GM19328 (cell line): Measurements from ENCODE around the gene SEC24D.

Experiments used
- ATAC-seq: cut with Tn5 transposase; IDR thresholded peaks from one replicate; pipeline ENCODE4 v1.9.1; 2021; ENCODE audit warnings: mild to moderate bottlenecking, moderate library complexity; ENCODE audit not compliant: unreplicated experiment

SEC24D gene

DNA sequence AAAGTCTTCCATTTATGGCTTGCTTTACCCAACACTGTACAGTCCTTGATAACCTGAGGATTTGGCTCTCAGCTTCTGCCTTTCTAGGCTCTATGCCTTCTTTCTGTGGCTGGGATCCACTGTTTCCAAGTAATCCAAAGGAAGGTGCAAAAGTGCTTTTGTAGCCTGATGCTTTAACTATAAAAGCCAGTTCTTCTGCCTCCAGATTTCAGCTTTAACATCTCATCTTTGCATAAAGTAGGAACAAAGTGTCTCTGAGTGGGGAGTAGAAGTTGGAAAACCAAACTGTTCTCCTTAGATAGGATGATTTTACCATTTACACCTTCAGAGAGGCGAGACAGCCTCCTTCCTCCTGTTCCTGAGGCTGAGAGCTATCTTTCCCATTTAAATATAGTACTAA, 11.1 kb upstream of the SEC24D start:
- ATAC-seq: no peak

DNA sequence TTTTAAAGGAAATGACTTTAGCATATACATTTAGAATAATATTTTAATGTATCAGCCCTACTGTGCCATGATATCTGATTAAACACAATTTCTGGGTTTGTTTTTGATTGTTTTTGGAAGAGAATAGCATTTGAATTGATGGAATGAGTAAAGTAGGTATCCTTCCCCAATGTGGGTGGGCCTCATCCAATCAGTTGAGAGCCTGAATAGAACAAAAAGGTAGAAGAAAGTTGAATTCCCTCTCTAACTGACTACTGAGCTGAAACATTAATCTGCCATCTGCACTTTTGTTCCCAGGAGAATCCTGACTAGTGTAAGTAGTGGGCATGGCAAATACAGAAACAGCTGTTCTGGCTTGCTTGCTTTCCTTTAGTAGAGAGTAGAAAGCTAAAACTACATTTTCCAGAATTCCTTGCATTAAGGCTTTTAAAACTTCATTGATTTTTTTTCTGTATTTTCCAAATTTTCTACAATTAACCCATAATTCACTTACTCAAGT, 9.7 kb upstream of the SEC24D start:
- no peak for ATAC-seq

DNA sequence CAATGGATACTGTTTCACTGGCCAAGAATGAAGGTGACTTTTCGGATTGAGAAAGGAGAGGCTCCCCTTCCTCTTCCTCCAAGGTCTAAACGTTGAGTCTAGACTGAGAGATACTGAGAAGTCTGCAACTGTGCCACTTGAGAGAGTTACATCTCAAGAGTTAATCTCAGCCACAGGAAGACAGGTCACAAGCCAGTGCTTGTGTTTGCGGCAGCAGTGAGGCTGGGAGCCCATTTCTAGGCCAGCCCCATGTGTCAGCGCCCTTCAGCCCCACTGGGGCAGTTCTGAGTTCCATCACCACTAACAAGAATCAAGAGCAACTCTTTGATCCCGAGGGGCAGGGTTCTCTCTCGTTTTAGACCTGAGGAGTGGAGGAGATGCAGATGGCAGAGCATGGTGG, 7.3 kb upstream of the SEC24D start:
- ATAC-seq: no peak

DNA sequence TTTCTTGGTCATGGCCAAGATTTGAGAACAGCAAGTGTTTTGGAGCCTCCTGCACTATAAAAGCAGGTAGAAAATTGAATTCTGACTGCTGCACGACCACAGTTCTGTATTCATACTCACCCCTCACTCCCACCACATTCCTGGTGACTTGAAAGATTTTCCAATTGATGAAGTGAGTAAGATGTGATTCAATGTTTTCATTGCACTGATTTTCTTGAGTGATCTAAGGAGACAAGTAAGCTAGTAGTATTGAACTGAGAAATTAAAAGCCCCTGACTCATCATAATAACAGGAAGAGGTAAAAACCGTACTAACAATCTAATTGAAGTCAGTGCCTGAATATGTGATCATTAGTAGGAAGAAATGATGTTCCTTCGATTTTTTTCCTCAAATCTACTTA, 6.1 kb upstream of the SEC24D start:
- no peak for ATAC-seq

DNA sequence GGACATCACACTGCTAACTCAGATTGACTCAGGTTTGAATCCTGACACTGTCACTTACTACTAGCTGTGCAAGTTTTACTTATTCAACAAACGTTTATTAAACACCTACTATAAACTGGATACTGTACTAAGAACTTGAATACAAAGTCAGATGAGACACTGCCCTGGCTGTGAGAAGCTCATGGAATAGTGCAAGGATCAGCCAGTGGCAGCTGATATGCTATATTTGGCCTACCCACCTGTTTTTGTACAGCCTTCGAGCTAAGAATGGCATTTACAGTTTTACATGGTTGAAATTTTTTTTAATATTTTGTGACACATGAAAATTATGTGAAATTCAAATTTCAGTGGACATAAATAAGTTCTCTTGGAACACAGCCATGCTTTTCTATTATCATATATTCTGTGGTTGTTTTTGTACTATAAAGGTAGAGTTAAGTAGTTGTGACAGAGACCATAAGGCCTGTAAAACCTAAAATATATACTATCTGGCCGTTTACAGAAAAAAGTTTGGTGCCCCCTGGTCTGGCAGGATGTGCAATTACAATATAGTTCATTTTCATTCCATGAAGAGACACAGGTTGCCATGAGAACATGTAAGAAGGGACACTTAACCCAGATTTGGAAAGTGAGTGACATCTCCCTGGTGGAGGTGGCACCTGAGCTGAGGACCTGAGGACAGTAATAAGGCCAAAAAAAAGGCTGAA, 3.4 kb upstream of the SEC24D start:
- ATAC-seq: no peak

DNA sequence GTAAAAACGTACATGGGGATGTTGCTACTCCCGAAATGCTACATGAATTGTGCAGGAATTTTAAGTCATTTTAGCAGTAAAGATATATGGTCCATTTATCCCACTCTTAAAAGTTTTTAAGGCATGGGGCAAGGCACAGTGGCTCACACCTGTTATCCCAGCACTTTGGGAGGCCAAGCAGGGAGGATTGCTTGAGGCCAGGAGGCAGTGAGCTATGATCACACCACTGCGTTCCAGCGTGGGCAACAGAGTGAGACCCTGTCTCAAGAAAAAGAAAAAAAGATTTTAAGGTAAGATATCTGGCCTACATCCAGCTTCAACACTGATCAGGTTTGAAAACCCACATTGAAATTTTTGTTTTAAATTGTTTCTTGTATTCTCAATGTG, 1.2 kb upstream of the SEC24D start:
- no peak for ATAC-seq

DNA sequence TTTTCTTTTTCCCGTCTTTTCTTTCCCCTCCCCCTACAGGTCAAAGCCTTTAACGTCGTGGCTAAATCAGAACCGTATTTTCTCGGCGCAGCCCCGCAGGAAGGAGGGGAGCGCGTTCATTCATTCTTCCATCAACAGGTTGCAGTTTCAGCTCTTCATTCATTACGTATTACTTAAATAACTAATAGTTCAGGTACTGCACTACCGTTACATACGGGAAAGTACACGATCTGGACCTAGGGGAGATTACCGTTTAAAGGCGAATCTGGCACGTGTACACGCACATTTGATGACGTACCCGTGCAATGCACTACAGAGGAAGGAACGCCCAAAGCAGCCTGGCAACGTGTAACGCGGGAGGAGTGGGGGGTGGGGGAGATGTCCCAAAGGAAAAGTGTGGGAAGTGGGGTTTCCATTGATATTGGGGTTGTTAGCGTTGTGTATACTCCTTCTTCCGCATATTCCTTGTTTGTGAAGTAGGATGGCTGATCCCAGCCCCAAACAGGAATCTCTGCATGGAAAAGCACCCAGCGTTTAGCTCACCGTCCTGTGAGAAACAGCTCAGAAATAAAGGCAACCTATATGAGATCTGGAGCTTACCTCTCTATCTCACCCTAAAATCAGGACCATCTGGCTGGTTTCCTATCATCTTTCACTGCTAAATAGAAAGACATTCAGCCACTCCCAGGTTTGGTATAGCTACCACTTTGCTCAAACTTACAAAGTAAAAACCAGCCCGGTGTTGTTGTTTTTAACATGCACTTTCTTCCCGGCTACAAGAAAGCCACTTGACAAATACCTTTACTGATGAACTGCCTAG, 585 bp upstream of the SEC24D start:
- ATAC-seq: peak; percentile 33

DNA sequence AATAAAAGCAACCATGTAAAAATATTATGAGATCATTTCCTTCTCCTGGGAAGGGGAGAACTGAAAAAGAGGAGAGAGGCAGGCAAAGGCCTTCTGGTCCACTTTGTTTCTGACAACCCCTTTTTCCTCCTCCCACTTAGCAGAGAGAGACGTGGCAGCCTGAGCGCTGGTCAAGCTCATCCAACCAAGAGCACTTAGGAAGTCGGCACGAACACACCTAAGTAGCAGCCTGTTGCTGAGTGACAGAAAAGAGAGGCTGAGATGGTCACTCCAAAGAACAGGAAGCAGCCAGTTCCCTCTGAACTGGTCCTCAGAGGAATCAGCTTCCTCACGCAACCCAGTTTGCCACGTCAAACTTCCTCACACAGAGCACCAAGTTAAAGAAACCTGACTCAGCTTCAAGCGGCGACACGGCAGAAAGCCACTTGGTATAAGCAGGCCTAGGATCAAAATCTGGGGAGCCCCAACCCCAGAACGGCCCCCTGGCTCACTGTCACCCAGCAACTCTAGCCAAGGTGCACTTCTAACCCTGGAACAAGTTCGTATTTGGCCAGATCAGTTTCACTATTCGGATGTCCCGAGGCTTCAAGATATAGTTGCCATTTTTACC, 861 bp downstream of the SEC24D start:
- ATAC-seq: peak; percentile 53

DNA sequence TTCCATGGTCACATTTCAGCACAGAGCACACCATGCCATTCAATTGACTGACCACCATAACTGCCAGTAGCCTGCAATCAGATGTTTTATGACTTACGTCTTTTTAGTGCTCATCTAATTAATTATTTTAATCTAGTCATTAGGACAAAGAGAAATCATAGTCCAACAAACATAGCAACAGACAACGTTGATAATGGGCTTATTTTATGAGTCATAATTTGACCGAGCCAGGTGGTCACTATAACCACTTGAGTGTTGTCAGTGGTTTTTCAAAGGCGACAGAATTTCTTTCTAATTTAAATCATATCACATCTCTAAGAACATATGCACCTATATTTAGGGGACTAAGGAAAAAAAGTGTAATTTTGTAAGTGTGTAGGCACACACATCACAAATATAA, 1.9 kb downstream of the SEC24D start:
- no peak for ATAC-seq

DNA sequence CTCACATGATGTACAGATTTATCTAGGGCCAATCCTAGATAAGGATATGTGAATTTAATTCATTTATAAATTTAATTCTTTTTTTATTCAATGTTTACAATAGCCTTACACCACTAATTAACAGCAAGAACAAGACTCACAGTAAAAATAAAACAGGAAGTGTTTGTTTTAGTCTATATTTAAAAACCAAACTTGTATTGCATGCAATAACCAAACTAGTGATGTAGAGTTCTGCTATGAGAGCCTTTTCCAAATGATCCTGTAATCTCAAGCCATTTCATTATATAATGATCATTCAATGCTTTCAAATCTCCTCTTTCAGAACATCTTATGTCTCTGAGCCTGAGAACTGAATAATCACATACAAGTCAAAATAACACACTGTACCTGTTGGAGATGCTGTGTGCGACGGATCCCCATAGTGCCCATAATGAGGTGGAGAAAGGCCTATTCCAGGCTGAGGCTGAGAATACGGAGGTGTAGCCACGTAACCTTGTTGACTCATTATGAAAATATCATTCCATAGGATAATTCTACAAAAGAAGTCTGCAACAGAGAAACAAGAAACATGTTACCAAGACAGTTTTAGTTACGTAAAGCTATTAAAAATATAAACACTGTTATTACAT, 2.6 kb downstream of the SEC24D start:
- no peak for ATAC-seq

DNA sequence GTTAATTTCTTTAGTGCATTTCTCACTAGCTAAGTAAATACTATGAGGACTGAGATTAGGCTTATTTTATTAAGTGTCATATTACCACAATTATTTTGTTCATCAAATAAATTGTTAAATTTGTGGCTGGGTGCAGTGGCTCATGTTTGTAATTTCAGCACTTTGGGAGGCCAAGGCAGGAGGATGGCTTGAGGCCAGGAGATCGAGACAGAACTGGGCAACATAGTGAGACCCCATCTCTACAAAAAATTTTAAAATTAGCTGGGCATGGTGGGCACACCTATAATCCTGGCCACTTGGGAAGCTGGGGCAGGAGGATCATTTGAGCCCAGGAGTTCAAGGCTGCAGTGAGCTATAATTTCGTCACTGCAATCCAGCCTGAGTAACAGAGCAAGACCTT, 6.8 kb downstream of the SEC24D start:
- no peak for ATAC-seq

DNA sequence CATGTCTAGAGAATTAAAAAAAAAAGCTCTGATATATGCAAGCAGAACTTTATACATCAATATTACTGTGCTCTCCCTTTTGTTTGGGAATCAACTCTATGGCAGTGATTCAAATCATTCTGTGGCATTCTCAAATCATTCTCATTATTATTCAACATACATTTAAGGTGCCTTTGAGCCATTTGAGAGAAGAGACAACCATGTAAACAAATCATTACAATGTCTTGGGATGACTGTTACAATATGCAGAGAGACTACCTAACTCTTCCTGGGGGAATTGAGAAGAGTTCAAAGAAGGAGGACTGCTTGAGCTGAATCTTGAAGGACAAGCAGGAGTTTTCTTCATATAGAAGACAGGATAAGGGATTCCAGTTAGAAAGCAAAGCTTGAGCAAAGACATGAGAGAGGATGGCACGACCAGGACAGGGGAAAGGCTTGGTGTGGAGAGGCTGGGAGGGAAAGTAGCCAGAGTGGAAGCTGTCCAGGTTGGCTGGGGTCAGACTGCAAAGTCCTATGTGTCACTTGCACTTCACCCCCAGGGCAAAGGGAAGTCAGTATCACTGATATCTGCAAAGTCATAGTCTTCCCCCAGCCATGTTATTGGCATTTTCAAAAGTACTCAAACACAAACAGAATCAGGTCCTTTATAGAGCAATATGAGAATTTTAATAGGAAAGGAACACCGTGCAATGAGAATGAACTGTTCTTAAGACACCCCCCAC, 9.0 kb downstream of the SEC24D start:
- ATAC-seq: no peak

DNA sequence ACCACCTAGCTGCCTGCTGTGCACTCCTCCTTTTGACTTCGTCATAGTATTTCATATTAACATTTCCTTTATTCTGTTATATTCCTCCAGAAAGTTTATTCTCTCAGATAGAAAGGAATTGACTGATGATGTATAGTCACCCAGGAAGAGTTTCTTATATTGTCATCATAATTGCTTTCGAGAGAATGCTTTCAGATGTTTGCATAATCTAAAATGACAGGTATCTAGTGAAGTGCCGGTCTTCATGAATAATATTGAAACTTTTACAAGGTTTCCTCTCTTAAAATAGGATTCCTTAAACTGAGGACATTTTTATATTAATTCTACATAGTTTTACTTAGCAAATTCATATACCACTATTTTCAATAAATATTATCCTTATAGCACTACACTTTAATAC, 10.1 kb downstream of the SEC24D start:
- ATAC-seq: no peak

DNA sequence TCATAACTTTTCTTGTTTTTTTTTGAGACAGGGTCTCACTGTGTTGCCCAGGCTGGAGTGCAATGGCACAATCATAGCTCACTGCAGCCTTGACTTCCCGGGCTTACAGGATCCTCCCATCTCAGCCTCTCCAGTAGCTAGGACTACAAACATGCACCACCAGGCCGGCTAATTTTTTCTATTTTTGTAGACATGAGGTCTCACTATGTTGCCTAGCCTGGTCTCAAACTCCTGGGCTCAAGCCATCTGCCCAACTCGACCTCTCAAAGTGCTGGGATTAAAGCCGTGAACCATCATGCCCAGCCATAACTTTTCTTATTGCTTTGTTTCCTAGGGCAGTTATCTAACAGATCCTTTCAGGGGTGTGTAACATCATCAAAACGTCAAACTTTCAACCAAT, 11.8 kb downstream of the SEC24D start:
- ATAC-seq: no peak

DNA sequence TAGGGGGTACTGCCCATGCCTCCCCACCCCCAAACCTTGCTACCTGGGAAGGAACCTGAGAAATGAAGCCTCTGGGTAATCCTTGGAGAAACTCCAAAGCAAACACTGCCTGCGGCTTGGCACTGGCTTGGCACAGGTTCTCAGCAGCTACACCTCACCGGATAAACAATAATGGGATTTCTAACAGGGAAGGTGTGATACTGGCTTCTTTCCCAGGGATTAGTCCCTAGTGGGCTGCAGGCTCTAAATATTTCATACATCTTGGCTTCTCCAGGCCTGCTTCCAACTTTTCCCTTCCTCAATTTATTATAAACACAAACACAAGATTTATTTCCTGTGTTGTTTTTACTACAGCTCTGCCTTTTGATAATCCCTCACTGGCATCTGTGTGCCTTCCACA, 12.5 kb downstream of the SEC24D start:
- ATAC-seq: no peak

DNA sequence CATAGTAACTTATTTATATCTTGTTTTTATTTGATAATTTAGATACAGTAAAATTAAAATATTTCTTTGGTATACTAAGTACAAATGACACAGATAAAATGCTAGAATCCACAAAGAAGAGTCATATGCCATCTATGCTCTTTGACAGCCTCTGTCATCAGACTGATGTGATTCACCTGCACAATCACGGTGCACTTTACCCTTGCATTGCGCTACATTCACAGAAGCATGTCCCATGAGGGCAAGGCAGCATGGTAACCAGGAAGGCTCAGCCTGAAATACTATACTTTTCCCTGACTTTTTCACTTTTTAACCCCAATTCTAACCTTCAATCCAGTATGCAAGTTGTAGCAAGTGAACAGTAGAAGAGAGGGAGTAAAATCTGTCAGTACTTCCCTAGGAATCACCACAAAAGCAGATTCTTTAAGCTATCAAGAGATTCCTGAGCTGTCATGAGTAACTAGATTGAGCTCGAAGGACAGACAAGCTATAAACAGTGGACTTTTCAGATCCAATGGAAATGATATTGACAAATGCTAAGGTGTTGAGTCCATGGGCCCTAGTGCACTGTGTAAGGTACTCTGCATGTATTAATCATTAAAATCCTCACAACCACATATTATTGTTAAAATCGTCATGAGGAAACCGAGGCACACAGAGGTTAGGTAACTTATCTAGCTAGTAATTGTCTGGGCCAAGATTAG, 14.2 kb downstream of the SEC24D start:
- ATAC-seq: no peak

DNA sequence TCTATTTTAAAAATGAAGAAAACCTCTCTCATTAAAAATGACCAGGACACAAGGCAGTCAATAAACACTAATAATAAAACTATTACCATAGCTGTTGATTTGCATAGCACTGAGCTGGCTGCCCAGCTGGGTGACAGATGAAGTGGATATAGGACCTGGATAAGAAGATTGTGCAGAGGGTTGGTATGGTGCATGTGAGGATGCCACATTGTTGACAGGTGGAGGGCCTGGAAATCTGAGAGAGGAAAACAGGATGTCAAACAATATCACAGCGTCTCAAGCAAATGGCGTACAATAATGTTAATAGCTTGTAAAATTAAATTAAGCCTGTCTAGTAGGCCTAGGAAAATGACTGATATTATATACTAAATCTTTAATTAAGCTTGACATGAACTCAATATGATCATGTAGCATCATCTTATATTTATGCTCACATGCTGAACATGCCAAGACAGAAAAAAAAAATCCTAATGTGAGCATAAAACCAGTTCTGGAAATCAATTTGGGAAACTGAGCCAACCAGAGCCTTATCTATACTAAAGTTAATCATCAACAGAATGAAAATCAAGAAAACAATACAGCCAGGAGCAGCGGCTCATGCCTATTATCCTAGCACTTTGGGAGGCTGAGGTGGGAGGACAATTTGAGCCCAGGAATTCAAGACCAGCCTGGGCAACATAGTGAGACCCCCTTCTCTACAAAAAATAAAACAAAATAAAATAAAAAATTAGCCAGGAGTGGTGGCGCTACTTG, 18.6 kb downstream of the SEC24D start:
- no peak for ATAC-seq

DNA sequence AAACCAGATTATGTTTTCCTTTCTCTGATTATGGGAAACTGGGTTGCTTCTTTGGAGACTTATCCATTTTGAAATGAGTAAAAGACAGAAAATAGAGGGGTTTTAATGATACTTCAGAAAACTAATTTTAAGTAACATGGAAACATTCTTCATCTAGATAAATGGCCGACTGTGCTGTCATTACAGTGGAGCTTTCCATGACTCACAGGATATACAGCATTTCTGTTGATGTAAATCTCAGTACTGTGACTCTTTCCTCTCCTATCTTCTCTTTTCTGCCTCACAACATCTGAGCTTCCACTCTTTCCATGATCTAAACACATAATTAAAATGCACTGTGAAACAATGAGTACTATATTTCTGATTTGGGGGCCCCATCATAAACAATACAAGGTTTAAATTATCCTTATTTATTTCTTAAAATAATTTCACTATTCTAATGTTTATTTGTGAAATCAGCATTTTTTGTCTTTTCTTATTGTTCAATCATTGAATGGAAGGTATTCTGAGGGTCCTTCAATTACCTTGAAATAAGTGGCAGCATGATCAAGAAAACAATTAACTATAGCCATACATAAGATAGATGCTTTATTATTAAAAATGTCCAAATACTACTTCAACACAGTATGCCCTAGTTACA, 19.3 kb downstream of the SEC24D start:
- no peak for ATAC-seq

DNA sequence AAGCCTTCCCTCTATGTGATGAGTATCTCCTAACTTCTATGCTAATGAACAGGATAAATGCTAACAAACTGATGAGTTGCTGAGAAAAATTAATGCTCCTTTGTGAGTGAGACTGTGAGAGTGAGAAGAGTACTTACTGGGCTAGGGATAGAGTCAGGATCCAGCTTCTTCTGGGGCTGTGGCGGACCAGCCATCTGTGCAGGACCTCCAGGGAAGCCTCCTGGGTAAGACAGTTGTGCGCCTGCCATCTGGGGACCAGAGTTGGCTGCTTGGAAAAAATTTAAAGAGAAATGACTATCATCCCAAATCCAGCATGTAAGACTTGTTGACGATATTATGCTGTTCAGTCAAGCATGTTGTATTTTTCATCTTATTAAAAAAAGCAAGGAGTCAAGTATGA, 21.0 kb downstream of the SEC24D start:
- ATAC-seq: no peak
